CD4-positive, alpha-beta T cell (primary cell): Measurements from ENCODE around the gene ERP44. TPM values are rescaled to one million over a fixed set of nuclear protein-coding genes. Genes with fewer than 3 reads are reported as not detected.

Experiments
- ATAC-seq: fragments of 200-7000 bp; cut with Tn5 transposase; one replicate; pipeline ENCODE4 v1.10.0; 2022; ENCODE audit warnings: mild to moderate bottlenecking; ENCODE audit not compliant: poor library complexity
- CTCF ChIA-PET: fragments of 350-600 bp; sonication (Branson Sonifier 250); formaldehyde crosslinking; loops from one replicate; lab custom pipeline; 2021; ENCODE audit warnings: antibody characterized with exemption, inconsistent platforms; lab: Charles Lee
- POLR2A ChIA-PET: fragments of 350-600 bp; sonication (Branson Sonifier 250); formaldehyde crosslinking; loops from one replicate; lab custom pipeline; 2021; ENCODE audit warnings: antibody characterized with exemption, inconsistent platforms; lab: Charles Lee
- DNase-seq, 14 experiments: peaks; one replicate each; pipeline ENCODE4 v3.0.0-alpha.2; 2013 to 2020; ENCODE audit warnings: mixed read lengths in 2 of 14
- H3K27ac ChIP-seq, 2 donors: one replicate each; pipeline versions ENCODE4 v1.5.1 to v1.7.0; 2013; ENCODE audit warnings: low read length in 2 of 2, low read depth in 1 of 2, mild to moderate bottlenecking in 1 of 2
- H3K27me3 ChIP-seq, 2 experiments: 1 replicate in 1 of 2; 2 replicates in 1 of 2; pipeline versions ENCODE4 v1.6.1 to v1.7.0; 2013; ENCODE audit warnings: low read length in 2 of 2, control low read depth in 1 of 2, mild to moderate bottlenecking in 1 of 2, moderate library complexity in 1 of 2; ENCODE audit not compliant: insufficient read depth in 2 of 2, control insufficient read depth in 1 of 2
- H3K36me3 ChIP-seq: one replicate; pipeline ENCODE4 v1.6.1; 2013; ENCODE audit warnings: low read length, control low read depth; ENCODE audit not compliant: insufficient read depth
- H3K4me1 ChIP-seq: one replicate; pipeline ENCODE4 v1.6.1; 2013; ENCODE audit warnings: low read length, control low read depth; ENCODE audit not compliant: insufficient read depth
- H3K4me3 ChIP-seq: one replicate; pipeline ENCODE4 v1.5.1; 2013; ENCODE audit warnings: mild to moderate bottlenecking, low read length, moderate library complexity
- H3K9me3 ChIP-seq, 2 experiments: 1 replicate in 1 of 2; 2 replicates in 1 of 2; pipeline versions ENCODE4 v1.6.1 to v1.7.0; 2013; ENCODE audit warnings: low read length in 2 of 2, mild to moderate bottlenecking in 2 of 2, control low read depth in 1 of 2, moderate library complexity in 1 of 2; ENCODE audit not compliant: control insufficient read depth in 1 of 2, insufficient read depth in 1 of 2
- H3K27ac Mint-ChIP-seq: one replicate; pipeline ENCODE4 v1.8.0; 2020; ENCODE audit warnings: mixed read lengths
- H3K27me3 Mint-ChIP-seq: one replicate; pipeline ENCODE4 v1.8.0; 2021; ENCODE audit warnings: mixed read lengths
- H3K36me3 Mint-ChIP-seq: one replicate; pipeline ENCODE4 v1.8.0; 2021; ENCODE audit warnings: low read depth, mixed read lengths
- H3K4me1 Mint-ChIP-seq: one replicate; pipeline ENCODE4 v1.8.0; 2021; ENCODE audit warnings: low read depth, mixed read lengths
- H3K4me3 Mint-ChIP-seq: one replicate; pipeline ENCODE4 v1.8.0; 2020; ENCODE audit warnings: mild to moderate bottlenecking, mixed read lengths
- H3K9me3 Mint-ChIP-seq: one replicate; pipeline ENCODE4 v1.8.0; 2020; ENCODE audit warnings: mixed read lengths
- intact Hi-C, 2 experiments: fragments of 100-400 bp; cut with DNase I in 1 of 2; cut with micrococcal nuclease in 1 of 2; formaldehyde crosslinking; loops; one replicate each; pipeline versions ENCODE4 v1.15.1 to v1.9.0; 2023 to 2025; cut with DNase I, micrococcal nuclease
- total RNA-seq, 174 experiments: library from RNA in 2 of 174; stranded (reverse) in 2 of 174; gene quantifications; one replicate each; pipeline ENCODE4 v1.2.3 and lab custom pipeline; 2021 to 2026
- TF ChIP-seq, protein P1 (sequence below): fragments of 200-600 bp; IDR thresholded peaks from one replicate; pipeline ENCODE4 v1.8.0; 2022; ENCODE audit warnings: antibody characterized with exemption, mild to moderate bottlenecking

The ERP44 gene
- total RNA-seq, 2 experiments from 2014 or later = 6.8 to 7.1 TPM

DNA sequence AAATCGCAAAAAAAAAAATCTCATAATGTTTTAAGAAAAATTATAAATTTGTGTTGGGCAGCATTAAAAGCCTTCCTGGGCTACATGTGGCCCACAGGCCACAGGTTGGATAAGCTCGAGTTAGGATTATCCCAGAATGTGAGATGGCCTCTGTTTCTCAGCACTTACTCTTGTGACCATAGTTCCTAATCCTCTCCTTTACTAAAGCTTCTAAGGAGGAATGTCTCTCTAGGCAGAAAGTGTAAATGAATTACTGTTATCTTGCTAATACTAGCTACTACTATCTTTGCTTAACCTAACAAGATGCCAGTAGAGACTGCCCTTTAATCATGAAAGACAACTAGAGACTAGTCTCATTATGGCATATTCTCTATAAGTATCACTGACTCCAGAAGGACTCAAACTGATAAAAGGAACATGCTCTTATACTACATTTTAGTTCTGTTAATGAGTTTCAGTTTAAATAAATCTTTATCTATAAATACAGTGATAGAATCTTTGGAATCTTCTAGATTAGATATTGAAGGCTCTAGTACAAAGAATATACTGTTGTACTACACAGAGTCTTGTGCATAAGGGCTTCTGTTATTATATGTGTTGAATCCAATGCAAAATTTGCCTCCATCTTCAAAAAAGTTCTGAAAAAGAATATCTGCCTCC lies 14.0 kb upstream of the ERP44 start:
- Histone ChIP-seq H3K4me1 (no peaks in the 10 kb centered on the region), H3K27ac (no peak overlapping the region), H3K9me3 (no peaks in the 10 kb centered on the region), H3K27me3 (no peaks in the 10 kb centered on the region), H3K36me3 (peaks cover 11% of the 10 kb centered on the region), H3K4me3 (no peak overlapping the region)
- Mint-ChIP-seq H3K36me3 (peaks cover 51% of the 10 kb centered on the region), H3K4me3 (no peak overlapping the region), H3K4me1 (peaks cover 18% of the 10 kb centered on the region), H3K27ac (no peak overlapping the region), H3K27me3 (no peaks in the 10 kb centered on the region), H3K9me3 (no peaks in the 10 kb centered on the region)
- intact Hi-C loops = no loop called here
- TF ChIP-seq, protein P1, sequence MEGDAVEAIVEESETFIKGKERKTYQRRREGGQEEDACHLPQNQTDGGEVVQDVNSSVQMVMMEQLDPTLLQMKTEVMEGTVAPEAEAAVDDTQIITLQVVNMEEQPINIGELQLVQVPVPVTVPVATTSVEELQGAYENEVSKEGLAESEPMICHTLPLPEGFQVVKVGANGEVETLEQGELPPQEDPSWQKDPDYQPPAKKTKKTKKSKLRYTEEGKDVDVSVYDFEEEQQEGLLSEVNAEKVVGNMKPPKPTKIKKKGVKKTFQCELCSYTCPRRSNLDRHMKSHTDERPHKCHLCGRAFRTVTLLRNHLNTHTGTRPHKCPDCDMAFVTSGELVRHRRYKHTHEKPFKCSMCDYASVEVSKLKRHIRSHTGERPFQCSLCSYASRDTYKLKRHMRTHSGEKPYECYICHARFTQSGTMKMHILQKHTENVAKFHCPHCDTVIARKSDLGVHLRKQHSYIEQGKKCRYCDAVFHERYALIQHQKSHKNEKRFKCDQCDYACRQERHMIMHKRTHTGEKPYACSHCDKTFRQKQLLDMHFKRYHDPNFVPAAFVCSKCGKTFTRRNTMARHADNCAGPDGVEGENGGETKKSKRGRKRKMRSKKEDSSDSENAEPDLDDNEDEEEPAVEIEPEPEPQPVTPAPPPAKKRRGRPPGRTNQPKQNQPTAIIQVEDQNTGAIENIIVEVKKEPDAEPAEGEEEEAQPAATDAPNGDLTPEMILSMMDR = no peak
- ATAC-seq (no peak), DNase-seq (no peak)
- POLR2A ChIA-PET = interaction anchor here (0.6 kb wide), 1 partner anchor 15 kb away, joined by 3 read pairs; no protein-coding TSS in a partner anchor
- CTCF ChIA-PET = interaction anchor here (0.6 to 0.9 kb wide), 2 partner anchors 13 to 103 kb away, joined by 3 read pairs; partner anchors contain the start of genes ERP44 and INVS

DNA sequence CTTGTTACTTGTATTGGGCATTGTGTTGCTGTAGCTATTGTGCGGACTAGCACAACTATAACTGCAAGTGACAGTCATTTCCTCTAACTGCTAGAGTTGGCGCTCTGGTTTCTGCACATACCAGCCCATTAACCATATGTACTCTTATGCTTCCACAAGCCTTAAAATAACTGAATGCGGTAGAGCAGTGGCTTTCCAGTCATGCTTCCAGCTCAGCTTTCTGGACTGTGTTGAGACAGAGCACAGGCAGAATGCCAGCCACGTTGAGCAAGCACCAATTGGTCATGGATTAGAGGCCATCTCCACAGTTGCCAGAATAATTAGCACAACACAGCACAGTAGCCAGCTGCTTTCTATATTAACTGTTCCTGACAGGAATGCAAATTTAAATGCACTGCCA lies 12.4 kb upstream of the ERP44 start:
- Mint-ChIP-seq H3K27me3 (no peaks in the 10 kb centered on the region), H3K27ac (no peak overlapping the region), H3K4me3 (no peak overlapping the region), H3K4me1 (peaks cover 18% of the 10 kb centered on the region), H3K36me3 (peaks cover 51% of the 10 kb centered on the region), H3K9me3 (no peaks in the 10 kb centered on the region)
- peaks cover 18% of the 10 kb centered on the region for H3K36me3 ChIP-seq
- TF ChIP-seq, protein P1 = no peak
- no peak overlapping the region for H3K4me3 ChIP-seq
- POLR2A ChIA-PET = no interaction called here
- intact Hi-C loops = no loop called here
- H3K27me3 ChIP-seq = no peaks in the 10 kb centered on the region
- no peaks in the 10 kb centered on the region for H3K4me1 ChIP-seq
- CTCF ChIA-PET = no interaction called here
- DNase-seq (no peak), ATAC-seq (no peak)
- H3K9me3 ChIP-seq = no peaks in the 10 kb centered on the region
- no peak overlapping the region for H3K27ac ChIP-seq

DNA sequence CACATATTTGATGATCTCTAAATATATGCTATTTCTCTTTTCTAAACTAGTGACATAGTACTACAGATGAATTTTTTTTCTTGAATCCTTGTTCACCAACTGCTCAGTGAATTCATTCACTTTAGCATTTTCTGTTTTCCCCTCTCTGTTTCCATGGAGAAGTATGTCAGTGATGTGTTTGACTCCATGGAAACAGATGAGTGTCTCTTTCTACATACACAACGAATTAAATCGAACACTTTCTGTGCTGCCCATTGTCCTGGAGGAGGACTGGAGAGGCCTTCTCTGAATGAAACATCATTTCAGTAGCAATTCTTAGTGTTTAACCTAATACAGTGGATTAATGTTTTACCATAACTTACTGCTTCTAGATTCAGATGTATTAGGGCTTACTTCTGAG lies 9.8 kb upstream of the ERP44 start:
- Mint-ChIP-seq H3K27me3 (no peaks in the 10 kb centered on the region), H3K9me3 (no peaks in the 10 kb centered on the region), H3K36me3 (peaks cover 31% of the 10 kb centered on the region), H3K4me1 (peaks cover 14% of the 10 kb centered on the region), H3K4me3 (no peak overlapping the region), H3K27ac (no peak overlapping the region)
- intact Hi-C loops = loop anchor here in 1 of 2 experiments (10.0 kb wide), 2 partner anchors 1286 to 1304 kb away; partner anchors contain the start of genes GALNT12, MRPL50 and ZNF189
- H3K36me3 ChIP-seq = peaks cover 37% of the 10 kb centered on the region
- H3K4me3 ChIP-seq = no peak overlapping the region
- H3K4me1 ChIP-seq = no peaks in the 10 kb centered on the region
- H3K27ac ChIP-seq = no peak overlapping the region
- ChIA-PET POLR2A (no interaction called here), CTCF (no interaction called here)
- TF ChIP-seq, protein P1 = no peak
- DNase-seq = no peak
- no peaks in the 10 kb centered on the region for H3K27me3 ChIP-seq
- H3K9me3 ChIP-seq = no peaks in the 10 kb centered on the region
- ATAC-seq = no peak
